ENCODE measurements around the gene IWS1. TPM values are rescaled to one million over a fixed set of nuclear protein-coding genes. Genes with fewer than 3 reads are reported as not detected.
"Not testable (repeated sequence)": the region's sequence is repeated elsewhere in the genome, so short reads cannot be mapped to it uniquely, and the experiment has no call there.

IWS1 gene
- total RNA-seq, 1 donor from 2014 or later, result 77.1 TPM

- no peak overlapping the region for H3K4me3 ChIP-seq (ENCODE audit: low read depth, low read length)
- TF ChIP-seq CTCF (conservative IDR thresholded peaks at IDR 0.05; ENCODE audit: low read depth, low read length), result no peak
- DNase-seq (ENCODE audit: low read depth), result no peak
Measured at GRCh38 chr2:127572841-127573240, 46.6 kb upstream of the IWS1 start.

GRCh38 chr2:127572352-127572751 lies 46.1 kb upstream of the IWS1 start:
- not testable (repeated sequence) for DNase-seq (ENCODE audit: low read depth); H3K4me3 ChIP-seq (ENCODE audit: low read depth, low read length)

GRCh38 chr2:127570282-127571250 lies 44.3 kb upstream of the IWS1 start:
- no peak overlapping the region for H3K4me3 ChIP-seq (ENCODE audit: low read depth, low read length)
- no peak for TF ChIP-seq CTCF (conservative IDR thresholded peaks at IDR 0.05; ENCODE audit: low read depth, low read length)
- DNase-seq (ENCODE audit: low read depth), result no peak

DNA sequence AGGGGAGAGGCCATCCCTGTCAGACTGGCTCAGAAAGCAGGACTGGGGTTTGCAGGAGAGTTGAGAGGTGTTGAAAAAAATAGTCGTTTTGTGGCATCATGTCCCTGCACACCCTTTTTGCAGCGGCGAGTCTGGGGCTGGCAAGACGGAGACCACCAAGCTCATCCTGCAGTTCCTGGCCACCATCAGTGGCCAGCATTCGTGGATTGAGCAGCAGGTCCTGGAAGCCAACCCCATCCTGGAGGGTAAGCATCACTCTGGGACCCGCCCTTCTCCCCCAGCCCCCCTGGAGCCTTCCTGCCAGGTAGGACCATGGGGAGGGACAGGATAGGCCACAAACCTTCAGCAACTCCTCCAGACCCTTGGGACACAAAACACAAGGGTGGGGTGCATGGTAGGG lies 43.4 kb upstream of the IWS1 start:
- no peak overlapping the region for H3K4me3 ChIP-seq (ENCODE audit: low read depth, low read length)
- no peak for DNase-seq (ENCODE audit: low read depth)
- no peak for TF ChIP-seq CTCF (conservative IDR thresholded peaks at IDR 0.05; ENCODE audit: low read depth, low read length)

- no peak overlapping the region for H3K4me3 ChIP-seq (ENCODE audit: low read depth, low read length)
- no peak for DNase-seq (ENCODE audit: low read depth)
- TF ChIP-seq CTCF (conservative IDR thresholded peaks at IDR 0.05; ENCODE audit: low read depth, low read length), result no peak
Measured at GRCh38 chr2:127568128-127568527, 41.8 kb upstream of the IWS1 start.

GRCh38 chr2:127567351-127567854 lies 41.1 kb upstream of the IWS1 start:
- DNase-seq (ENCODE audit: low read depth), result no peak
- TF ChIP-seq CTCF (conservative IDR thresholded peaks at IDR 0.05; ENCODE audit: low read depth, low read length), result no peak
- H3K4me3 ChIP-seq (ENCODE audit: low read depth, low read length), result no peak overlapping the region

- H3K4me3 ChIP-seq (ENCODE audit: low read depth, low read length), result no peak overlapping the region
- TF ChIP-seq CTCF (conservative IDR thresholded peaks at IDR 0.05; ENCODE audit: low read depth, low read length), result no peak
- no peak for DNase-seq (ENCODE audit: low read depth)
Measured at GRCh38 chr2:127566576-127566975, 40.3 kb upstream of the IWS1 start.
